Astrocyte (in vitro differentiated cells and primary cell): ENCODE data around the gene USP48. TPM values are rescaled to one million over a fixed set of nuclear protein-coding genes. Genes with fewer than 3 reads are reported as not detected.

Experiments used
- DNase-seq: peaks from one replicate; pipeline ENCODE4 v3.0.0-alpha.2; 2010; ENCODE audit warnings: low read depth
- FAIRE-seq: peaks from 2 replicates; lab custom pipeline; 2011; peaks lifted over from hg19 to GRCh38; lab: Jason Lieb, UNC
- H2AFZ ChIP-seq: 2 replicates; pipeline ENCODE4 v1.6.0; 2012; ENCODE audit warnings: low read depth, low read length, inconsistent platforms
- H3K27ac ChIP-seq: 2 replicates; pipeline ENCODE4 v1.5.1; 2011; ENCODE audit warnings: low read depth, low read length, inconsistent platforms
- H3K27me3 ChIP-seq: 2 replicates; pipeline ENCODE4 v1.6.0; 2011; ENCODE audit warnings: low read length, inconsistent platforms; ENCODE audit not compliant: insufficient read depth
- H3K36me3 ChIP-seq: 2 replicates; pipeline ENCODE4 v1.5.1; 2011; ENCODE audit warnings: low read length, inconsistent platforms; ENCODE audit not compliant: insufficient read depth
- H3K4me1 ChIP-seq: 2 replicates; pipeline ENCODE4 v1.5.1; 2011; ENCODE audit warnings: low read length, inconsistent platforms; ENCODE audit not compliant: insufficient read depth
- H3K4me2 ChIP-seq: 2 replicates; pipeline ENCODE4 v1.6.0; 2012; ENCODE audit warnings: low read length, inconsistent platforms
- H3K4me3 ChIP-seq: 2 replicates; pipeline ENCODE4 v1.5.1; 2011; ENCODE audit warnings: low read depth, mild to moderate bottlenecking, low read length, inconsistent platforms; ENCODE audit not compliant: insufficient read depth
- H3K79me2 ChIP-seq: 2 replicates; pipeline ENCODE4 v1.6.0; 2012; ENCODE audit warnings: mild to moderate bottlenecking, low read length, inconsistent platforms; ENCODE audit not compliant: insufficient read depth
- H3K9ac ChIP-seq: 2 replicates; pipeline ENCODE4 v1.6.0; 2012; ENCODE audit warnings: mild to moderate bottlenecking, low read length, inconsistent platforms
- H3K9me3 ChIP-seq: 2 replicates; pipeline ENCODE4 v1.5.1; 2012; ENCODE audit warnings: low read depth, mild to moderate bottlenecking, low read length, inconsistent platforms; ENCODE audit not compliant: insufficient read depth
- H4K20me1 ChIP-seq: 2 replicates; pipeline ENCODE4 v1.6.0; 2012; ENCODE audit warnings: low read length, inconsistent platforms; ENCODE audit not compliant: insufficient read depth
- H3K27ac Mint-ChIP-seq: one replicate; pipeline ENCODE4 v1.8.0; 2021; ENCODE audit warnings: mild to moderate bottlenecking, mixed read lengths; ENCODE audit not compliant: unreplicated experiment
- H3K27me3 Mint-ChIP-seq: one replicate; pipeline ENCODE4 v1.8.0; 2021; ENCODE audit warnings: low read depth, mixed read lengths; ENCODE audit not compliant: unreplicated experiment
- H3K36me3 Mint-ChIP-seq: one replicate; pipeline ENCODE4 v1.8.0; 2021; ENCODE audit warnings: low read depth, mixed read lengths; ENCODE audit not compliant: unreplicated experiment
- H3K4me1 Mint-ChIP-seq: one replicate; pipeline ENCODE4 v1.8.0; 2021; ENCODE audit warnings: low read depth, mixed read lengths; ENCODE audit not compliant: unreplicated experiment
- H3K4me3 Mint-ChIP-seq: one replicate; pipeline ENCODE4 v1.8.0; 2021; ENCODE audit warnings: mild to moderate bottlenecking, moderate library complexity, mixed read lengths; ENCODE audit not compliant: unreplicated experiment
- H3K9me3 Mint-ChIP-seq: one replicate; pipeline ENCODE4 v1.8.0; 2021; ENCODE audit warnings: mild to moderate bottlenecking, mixed read lengths; ENCODE audit not compliant: unreplicated experiment
- CTCF ChIP-seq: IDR thresholded peaks from 2 replicates; pipeline ENCODE4 v1.5.1; 2011; ENCODE audit warnings: low read depth, mild to moderate bottlenecking, inconsistent platforms, low read length, moderate library complexity; ENCODE audit not compliant: insufficient read depth
- EZH2 ChIP-seq: IDR thresholded peaks from 2 replicates; pipeline ENCODE4 v1.6.1; 2012; ENCODE audit warnings: mild to moderate bottlenecking, low read length, inconsistent platforms; ENCODE audit not compliant: insufficient read depth
- total RNA-seq: library from RNA; stranded (reverse); gene quantifications from 2 replicates; pipeline ENCODE4 v1.2.1, GENCODE V29; 2021

The USP48 gene
- total RNA-seq, 1 donor from 2014 or later = 85.7 TPM

DNA sequence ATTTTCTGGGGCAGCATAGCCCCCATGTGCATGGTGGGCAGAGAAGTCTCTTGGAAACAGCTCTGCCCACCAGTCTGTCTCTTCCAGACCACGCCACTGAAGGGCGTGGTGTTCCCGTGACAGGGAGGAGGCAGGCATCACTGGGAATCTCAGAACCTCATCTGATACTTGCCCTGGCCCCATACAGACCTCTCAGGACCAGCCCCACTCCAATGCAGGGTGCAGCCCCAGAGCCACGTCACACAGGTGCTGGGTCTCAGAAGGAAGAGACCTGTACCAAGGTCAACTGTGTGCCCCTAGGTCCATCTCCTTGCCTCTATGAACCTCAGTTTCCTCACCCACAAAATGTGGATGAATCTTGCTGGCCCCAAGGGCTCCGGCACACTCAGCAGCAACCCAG, 121.1 kb downstream of the USP48 start:
- H3K9me3 Mint-ChIP-seq = no peaks in the 10 kb centered on the region
- H2AFZ ChIP-seq = no peak overlapping the region
- H4K20me1 ChIP-seq = peaks cover 16% of the 10 kb centered on the region
- no peaks in the 10 kb centered on the region for H3K79me2 ChIP-seq
- FAIRE-seq = no peak
- H3K9ac ChIP-seq = no peak overlapping the region
- H3K4me1 ChIP-seq = peaks cover 3% of the 10 kb centered on the region
- no peak overlapping the region for H3K4me2 ChIP-seq
- no peak for DNase-seq
- no peaks in the 10 kb centered on the region for H3K36me3 ChIP-seq
- H3K27me3 ChIP-seq = peaks cover 30% of the 10 kb centered on the region
- no peaks in the 10 kb centered on the region for H3K9me3 ChIP-seq
- H3K27me3 Mint-ChIP-seq = peaks cover 42% of the 10 kb centered on the region
- H3K36me3 Mint-ChIP-seq = no peaks in the 10 kb centered on the region
- H3K27ac Mint-ChIP-seq = no peak overlapping the region
- no peak overlapping the region for H3K4me3 ChIP-seq
- TF ChIP-seq EZH2 = no peak
- no peak for TF ChIP-seq CTCF
- peaks cover 2% of the 10 kb centered on the region for H3K4me1 Mint-ChIP-seq
- H3K27ac ChIP-seq = no peak overlapping the region
- H3K4me3 Mint-ChIP-seq = no peak overlapping the region

GRCh38 chr1:21659924-21660326, 123.0 kb downstream of the USP48 start:
- DNase-seq (no peak), FAIRE-seq (no peak)
- no peaks in the 10 kb centered on the region for H3K79me2 ChIP-seq
- H3K4me1 ChIP-seq = no peaks in the 10 kb centered on the region
- H3K27me3 Mint-ChIP-seq = peaks cover 42% of the 10 kb centered on the region
- H3K27ac ChIP-seq = no peak overlapping the region
- no peaks in the 10 kb centered on the region for H3K9me3 Mint-ChIP-seq
- H3K4me2 ChIP-seq = no peak overlapping the region
- H3K4me3 ChIP-seq = no peak overlapping the region
- TF ChIP-seq CTCF = no peak
- no peak for TF ChIP-seq EZH2
- H3K27ac Mint-ChIP-seq = no peak overlapping the region
- no peaks in the 10 kb centered on the region for H3K36me3 ChIP-seq
- H3K9me3 ChIP-seq = no peaks in the 10 kb centered on the region
- H2AFZ ChIP-seq = no peak overlapping the region
- H3K27me3 ChIP-seq = peaks cover 25% of the 10 kb centered on the region
- peaks cover 9% of the 10 kb centered on the region for H4K20me1 ChIP-seq
- peaks cover 1% of the 10 kb centered on the region for H3K4me1 Mint-ChIP-seq
- no peak overlapping the region for H3K4me3 Mint-ChIP-seq
- H3K9ac ChIP-seq = no peak overlapping the region
- no peaks in the 10 kb centered on the region for H3K36me3 Mint-ChIP-seq

DNA sequence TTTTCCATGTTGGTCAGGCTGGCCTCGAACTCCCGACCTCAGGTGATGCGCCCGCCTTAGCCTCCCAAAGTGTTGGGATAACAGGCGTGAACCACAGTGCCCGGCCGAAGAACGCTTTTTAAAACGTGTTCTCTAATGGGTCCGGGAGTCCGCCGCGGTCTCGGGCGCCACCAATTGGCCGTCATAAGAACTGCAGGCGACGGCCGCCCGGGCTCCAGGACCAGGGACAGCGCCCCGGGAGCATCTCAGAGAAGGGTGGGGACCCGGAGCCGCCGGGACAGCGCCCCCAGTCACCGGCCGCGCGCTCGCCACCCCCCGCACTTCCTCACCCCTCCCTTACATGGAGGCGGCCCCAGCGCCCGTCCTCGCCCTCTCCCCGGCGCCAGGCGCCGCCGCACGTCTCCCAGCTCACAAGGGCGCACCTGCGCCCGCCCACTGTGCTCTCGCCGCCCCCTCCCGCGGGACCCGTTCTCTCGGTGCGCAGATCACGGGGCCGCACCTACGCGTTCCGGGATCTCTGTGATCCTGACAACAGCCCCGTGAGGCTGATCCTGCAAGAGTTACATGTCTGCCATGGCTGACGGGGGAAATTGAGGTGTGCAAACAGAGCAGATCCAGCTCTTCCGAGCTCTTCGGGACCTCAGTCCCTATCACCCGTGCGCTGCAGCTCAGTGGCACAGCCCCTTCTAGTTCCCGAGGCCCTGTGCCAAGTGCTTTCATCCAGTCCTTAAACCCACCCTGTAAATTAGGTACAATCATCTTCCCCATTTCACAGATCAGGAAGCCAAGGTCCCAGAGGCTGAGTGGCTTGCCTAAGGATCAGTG, 123.6 kb downstream of the USP48 start:
- TF ChIP-seq EZH2 (peak; percentile 53), CTCF (peak; percentile 49)
- no peaks in the 10 kb centered on the region for H3K36me3 Mint-ChIP-seq
- no peak overlapping the region for H3K4me3 Mint-ChIP-seq
- Histone ChIP-seq H3K79me2 (no peaks in the 10 kb centered on the region), H3K9ac (no peak overlapping the region), H3K4me1 (no peaks in the 10 kb centered on the region), H3K36me3 (no peaks in the 10 kb centered on the region), H3K27ac (no peak overlapping the region), H3K9me3 (no peaks in the 10 kb centered on the region), H3K4me2 (peak overlapping the region; percentile 71), H3K27me3 (peaks cover 21% of the 10 kb centered on the region), H2AFZ (no peak overlapping the region), H4K20me1 (peaks cover 9% of the 10 kb centered on the region), H3K4me3 (peak overlapping the region; percentile 15)
- peaks cover 1% of the 10 kb centered on the region for H3K4me1 Mint-ChIP-seq
- no peaks in the 10 kb centered on the region for H3K9me3 Mint-ChIP-seq
- H3K27ac Mint-ChIP-seq = no peak overlapping the region
- DNase-seq (no peak), FAIRE-seq (no peak)
- H3K27me3 Mint-ChIP-seq = peaks cover 40% of the 10 kb centered on the region
